HG03354 (cell line): ENCODE data around the gene CKAP2.
"Not testable (repeated sequence)": the region's sequence is repeated elsewhere in the genome, so short reads cannot be mapped to it uniquely, and the experiment has no call there.

ENCODE experiments used
- ATAC-seq: cut with Tn5 transposase; IDR thresholded peaks from one replicate; pipeline ENCODE4 v1.9.1; 2021; ENCODE audit warnings: mild to moderate bottlenecking; ENCODE audit not compliant: unreplicated experiment, poor library complexity, severe bottlenecking

Gene CKAP2

GRCh38 chr13:52523323-52523722 is 68.0 kb downstream of the CKAP2 start:
- not testable (repeated sequence) for ATAC-seq
